Ovary (tissue), 3 donors: ENCODE data around the gene LPCAT3.

Experiments
- EP300 ChIP-seq: sonication (generic); formaldehyde crosslinking; IDR thresholded peaks from one replicate; pipeline ENCODE4 v1.6.1; 2017; ENCODE audit warnings: antibody characterized with exemption
- TF ChIP-seq, protein P1 (sequence below), 3 donors: fragments of 450-650 bp in 2 of 3; fragments of 200-600 bp in 1 of 3; IDR thresholded peaks; one replicate each; pipeline versions ENCODE4 v1.5.1 to v1.8.0; 2016 to 2022; ENCODE audit warnings: antibody characterized with exemption in 3 of 3, mild to moderate bottlenecking in 1 of 3
- donor health status: DM: no; HTN: no; CAD: no.

DNA sequence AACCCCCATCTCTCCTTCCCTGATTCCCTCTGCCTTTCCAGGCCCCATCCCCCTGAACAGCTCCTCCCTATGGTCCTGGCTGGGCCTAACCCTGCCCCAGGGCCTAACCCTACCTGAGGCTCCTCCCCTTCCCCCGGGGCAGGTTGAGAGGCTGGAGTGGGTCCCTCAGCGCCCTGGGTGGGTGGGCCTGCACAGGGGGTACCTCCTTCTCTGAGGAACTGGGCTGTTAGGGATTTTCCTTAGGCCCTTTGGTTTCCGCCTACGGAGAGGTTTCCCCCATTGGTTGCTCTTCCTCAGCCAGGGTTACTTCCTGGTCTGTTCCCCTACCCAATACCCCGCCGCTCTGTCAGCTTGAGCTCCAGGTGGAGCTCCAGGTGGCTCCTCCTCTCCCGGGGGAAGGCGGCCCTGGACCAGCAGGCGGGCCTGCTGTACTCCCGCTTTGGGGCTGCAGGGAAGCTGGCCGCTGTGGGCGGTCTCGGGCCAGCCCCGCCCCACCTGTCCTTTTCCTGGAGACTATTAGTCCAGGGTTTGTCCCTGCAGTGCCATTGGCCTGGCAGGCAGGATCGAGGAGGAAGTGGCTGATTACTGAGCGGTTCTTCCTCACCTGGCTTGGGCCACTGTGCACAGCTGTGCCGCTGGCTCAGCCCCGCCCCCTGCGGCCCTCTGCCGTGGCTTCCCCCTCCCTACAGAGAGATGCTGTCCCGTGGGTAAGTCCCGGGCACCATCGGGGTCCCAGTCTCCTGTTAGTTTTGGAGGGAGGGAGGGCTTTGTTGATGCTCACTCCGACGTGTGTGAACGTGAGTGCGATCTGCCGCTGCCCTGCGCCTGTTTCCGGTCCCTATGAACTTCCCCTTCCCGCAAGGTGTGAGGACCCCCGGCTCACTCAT is 72.0 kb downstream of the LPCAT3 start:
- TF ChIP-seq, protein P1, sequence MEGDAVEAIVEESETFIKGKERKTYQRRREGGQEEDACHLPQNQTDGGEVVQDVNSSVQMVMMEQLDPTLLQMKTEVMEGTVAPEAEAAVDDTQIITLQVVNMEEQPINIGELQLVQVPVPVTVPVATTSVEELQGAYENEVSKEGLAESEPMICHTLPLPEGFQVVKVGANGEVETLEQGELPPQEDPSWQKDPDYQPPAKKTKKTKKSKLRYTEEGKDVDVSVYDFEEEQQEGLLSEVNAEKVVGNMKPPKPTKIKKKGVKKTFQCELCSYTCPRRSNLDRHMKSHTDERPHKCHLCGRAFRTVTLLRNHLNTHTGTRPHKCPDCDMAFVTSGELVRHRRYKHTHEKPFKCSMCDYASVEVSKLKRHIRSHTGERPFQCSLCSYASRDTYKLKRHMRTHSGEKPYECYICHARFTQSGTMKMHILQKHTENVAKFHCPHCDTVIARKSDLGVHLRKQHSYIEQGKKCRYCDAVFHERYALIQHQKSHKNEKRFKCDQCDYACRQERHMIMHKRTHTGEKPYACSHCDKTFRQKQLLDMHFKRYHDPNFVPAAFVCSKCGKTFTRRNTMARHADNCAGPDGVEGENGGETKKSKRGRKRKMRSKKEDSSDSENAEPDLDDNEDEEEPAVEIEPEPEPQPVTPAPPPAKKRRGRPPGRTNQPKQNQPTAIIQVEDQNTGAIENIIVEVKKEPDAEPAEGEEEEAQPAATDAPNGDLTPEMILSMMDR (IDR thresholded peaks at IDR 0.05) = no peak
- TF ChIP-seq EP300 = no peak
